ENCODE measurements around the gene RWDD1.

The RWDD1 gene

DNA sequence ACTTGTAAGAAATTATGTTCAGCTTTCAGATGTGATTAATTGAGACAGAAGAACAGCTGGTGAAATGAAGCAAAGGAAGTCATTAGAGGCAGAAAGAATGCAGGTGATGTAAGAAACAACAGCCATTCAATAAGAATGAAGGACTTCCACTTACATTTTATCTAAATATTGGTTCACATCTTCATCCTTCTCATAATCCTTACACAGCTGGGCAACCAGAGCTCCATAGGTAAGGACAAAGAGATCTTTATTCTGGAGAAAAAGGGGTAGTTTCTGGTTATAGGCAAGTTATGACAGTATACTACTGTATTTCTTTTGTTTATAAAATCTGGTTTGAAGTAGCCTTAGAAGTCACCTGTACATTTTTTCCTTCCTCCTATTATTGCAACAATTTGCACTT is 28.2 kb upstream of the RWDD1 start:
- DNase-seq = no peak
- Mint-ChIP-seq H3K27me3 (peaks cover 14% of the 10 kb centered on the region), H3K9me3 (no peaks in the 10 kb centered on the region), H3K4me1 (no peaks in the 10 kb centered on the region), H3K27ac (no peak overlapping the region), H3K4me3 (no peak overlapping the region), H3K36me3 (no peaks in the 10 kb centered on the region)
- CTCF ChIA-PET = interaction anchor here (1.1 kb wide), 1 partner anchor 18 kb away, joined by 3 read pairs; no protein-coding TSS in a partner anchor

DNA sequence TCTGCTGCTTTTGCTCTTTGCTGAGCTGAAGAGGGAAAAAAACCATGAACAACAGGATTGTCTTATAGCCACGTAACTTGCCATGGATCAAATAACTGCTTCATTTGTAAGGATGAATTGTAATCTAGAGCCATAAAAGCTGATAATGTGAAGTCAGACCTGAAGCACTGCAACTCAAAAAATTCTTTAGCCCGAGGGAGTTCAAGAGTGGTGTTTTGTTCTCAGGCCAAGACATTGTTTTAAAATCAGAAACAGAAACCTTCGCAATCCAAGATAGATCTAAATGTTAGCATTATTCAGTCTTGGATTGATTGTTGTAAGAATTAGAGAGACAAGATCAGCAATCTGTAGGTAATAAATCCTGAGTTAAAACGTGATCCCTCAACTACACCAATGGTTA is 25.7 kb upstream of the RWDD1 start, which contains the start of gene TRAPPC3L:
Gene TRAPPC3L, minus strand, starts transcription at position 34 of the 400 bp plus-strand sequence. CDS start 170 bp downstream, outside the sequence.
- H3K4me3 Mint-ChIP-seq = no peak within 1 kb of the TSS
- no peaks in the 10 kb centered on the region for H3K9me3 Mint-ChIP-seq
- CTCF ChIA-PET = interaction anchor here (1.0 to 1.5 kb wide), 2 partner anchors 10 to 15 kb away, joined by 3 to 5 read pairs; no protein-coding TSS in a partner anchor
- no peaks in the 10 kb centered on the region for H3K36me3 Mint-ChIP-seq
- no peak within 1 kb of the TSS for H3K27ac Mint-ChIP-seq
- H3K4me1 Mint-ChIP-seq = no peaks in the 10 kb centered on the region
- no peak for DNase-seq
- peaks cover 8% of the 10 kb centered on the region for H3K27me3 Mint-ChIP-seq

DNA sequence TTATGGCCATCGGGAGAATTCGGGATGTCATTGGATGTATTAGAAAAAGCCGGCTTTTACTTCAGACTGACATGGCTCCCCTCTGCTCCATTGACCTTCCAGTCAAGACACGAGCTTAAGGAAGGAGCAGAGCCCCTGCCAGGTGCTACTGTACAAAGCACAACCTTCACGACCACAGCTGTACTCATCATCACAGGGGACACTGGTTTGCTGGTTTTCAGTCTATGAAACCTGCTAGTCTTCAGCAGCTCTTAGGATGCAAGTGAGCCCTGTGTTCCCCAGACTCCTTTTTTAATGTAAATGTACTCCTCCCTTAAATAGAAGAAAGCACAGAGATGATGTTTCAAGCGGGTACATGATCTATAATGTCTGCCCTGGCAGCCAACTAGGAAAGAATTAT is 23.9 kb upstream of the RWDD1 start:
- CTCF ChIA-PET = no interaction called here
- Mint-ChIP-seq H3K27me3 (no peaks in the 10 kb centered on the region), H3K4me3 (no peak overlapping the region), H3K36me3 (no peaks in the 10 kb centered on the region), H3K9me3 (no peaks in the 10 kb centered on the region), H3K4me1 (no peaks in the 10 kb centered on the region), H3K27ac (no peak overlapping the region)
- no peak for DNase-seq

DNA sequence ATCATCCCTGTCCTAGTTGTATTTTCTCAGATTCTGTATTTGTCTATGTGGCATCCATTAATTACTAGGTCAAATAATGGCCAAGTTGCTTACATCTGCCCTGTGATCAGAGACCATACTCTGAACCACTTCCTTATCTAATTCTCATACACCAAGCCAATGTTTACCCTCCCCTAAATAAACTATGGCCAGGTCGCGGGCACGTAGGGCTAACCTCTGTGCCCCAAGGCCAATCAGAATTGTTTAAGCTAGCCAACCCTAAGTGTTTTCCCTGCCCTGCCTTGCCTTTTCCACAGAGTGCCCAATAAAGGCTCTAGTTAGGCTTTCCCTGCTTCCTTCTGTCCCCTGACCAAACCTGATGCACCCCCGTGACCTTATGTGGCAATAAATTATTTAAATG is 20.5 kb upstream of the RWDD1 start:
- Mint-ChIP-seq H3K4me3 (no peak overlapping the region), H3K4me1 (no peaks in the 10 kb centered on the region), H3K27ac (no peak overlapping the region), H3K9me3 (no peaks in the 10 kb centered on the region), H3K36me3 (no peaks in the 10 kb centered on the region), H3K27me3 (peaks cover 6% of the 10 kb centered on the region)
- CTCF ChIA-PET = no interaction called here
- no peak for DNase-seq

DNA sequence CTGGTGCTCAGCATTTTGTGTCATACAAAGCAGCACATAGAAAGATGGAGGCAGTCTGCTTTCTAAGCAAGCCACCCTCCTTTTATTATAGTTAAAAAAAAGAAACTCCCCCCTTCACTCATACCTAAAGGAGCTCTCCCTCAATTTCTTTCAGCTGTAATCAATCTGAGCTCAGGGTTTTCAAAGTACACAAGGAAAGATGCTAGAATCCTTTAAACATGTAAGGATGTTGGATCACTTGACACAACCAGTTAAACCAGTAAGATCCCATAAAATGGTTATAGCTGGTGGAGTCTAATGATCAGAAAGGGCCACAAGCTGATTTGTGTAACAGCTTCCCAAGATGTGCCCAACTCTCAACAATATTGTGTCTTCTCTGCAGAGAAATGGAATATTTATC is 17.9 kb upstream of the RWDD1 start, which contains the start of gene CALHM4:
Gene CALHM4, plus strand, starts transcription at position 301 of the 400 bp plus-strand sequence. Its CDS starts 43 bp downstream, at position 344.
- CTCF ChIA-PET = interaction anchor here (1.3 to 2.0 kb wide), 2 partner anchors 18 to 266 kb away, joined by 5 to 8 read pairs; no protein-coding TSS in a partner anchor
- Mint-ChIP-seq H3K36me3 (no peaks in the 10 kb centered on the region), H3K9me3 (no peaks in the 10 kb centered on the region), H3K4me1 (no peaks in the 10 kb centered on the region), H3K27me3 (peaks cover 6% of the 10 kb centered on the region), H3K4me3 (no peak within 1 kb of the TSS), H3K27ac (no peak within 1 kb of the TSS)
- DNase-seq = no peak

DNA sequence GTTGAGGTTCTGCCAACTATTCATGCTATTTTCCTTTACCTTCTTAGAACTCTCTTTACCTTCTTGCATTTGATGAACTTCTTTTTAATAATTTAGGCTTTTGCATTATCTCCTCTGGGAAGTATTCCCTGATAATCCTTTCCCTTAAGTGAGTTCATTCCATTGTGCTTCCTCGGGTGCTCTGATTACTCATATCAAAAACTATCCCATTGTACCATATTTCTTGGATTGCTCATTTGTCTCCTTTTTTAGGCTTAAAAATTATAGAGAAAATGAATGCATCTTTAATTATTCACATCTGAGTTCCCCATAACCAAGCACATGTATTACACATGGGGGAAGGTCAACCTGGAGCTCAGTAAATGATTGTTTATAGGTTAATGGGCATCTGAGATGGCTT is 15.2 kb upstream of the RWDD1 start:
- H3K27ac Mint-ChIP-seq = no peak overlapping the region
- peaks cover 6% of the 10 kb centered on the region for H3K27me3 Mint-ChIP-seq
- no peak for DNase-seq
- CTCF ChIA-PET = interaction anchor here (1.2 kb wide), 1 partner anchor 8 kb away, joined by 7 read pairs; no protein-coding TSS in a partner anchor
- H3K4me3 Mint-ChIP-seq = no peak overlapping the region
- no peaks in the 10 kb centered on the region for H3K36me3 Mint-ChIP-seq
- H3K9me3 Mint-ChIP-seq = no peaks in the 10 kb centered on the region
- no peaks in the 10 kb centered on the region for H3K4me1 Mint-ChIP-seq

DNA sequence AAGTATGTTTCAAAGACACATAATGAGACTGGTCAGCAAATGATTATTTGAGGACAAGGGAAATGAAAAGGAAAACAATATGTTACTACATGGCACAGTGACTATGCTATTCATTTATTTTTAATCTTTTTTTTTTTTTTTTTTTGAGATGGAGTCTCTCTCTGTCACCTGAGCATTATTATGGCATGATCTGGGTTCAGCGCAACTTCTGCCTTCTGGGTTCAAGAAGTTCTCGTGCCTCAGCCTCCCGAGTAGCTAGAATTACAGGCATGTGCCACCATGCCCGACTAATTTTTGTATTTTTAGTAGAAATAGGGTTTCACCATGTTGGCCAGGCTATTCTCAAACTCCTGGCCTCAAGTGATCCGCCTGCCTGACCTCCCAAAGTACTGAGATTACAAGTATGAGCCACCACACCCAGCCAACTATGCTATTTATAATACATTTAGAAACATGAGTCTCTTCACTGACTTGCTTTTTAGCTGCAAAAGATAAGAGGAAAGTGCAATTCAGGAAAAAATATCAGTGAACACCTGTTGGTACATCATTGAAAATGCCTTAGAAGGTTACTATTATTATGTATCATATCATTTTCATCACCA is 14.4 kb upstream of the RWDD1 start:
- Mint-ChIP-seq H3K4me1 (no peaks in the 10 kb centered on the region), H3K9me3 (no peaks in the 10 kb centered on the region), H3K27ac (no peak overlapping the region), H3K4me3 (no peak overlapping the region), H3K27me3 (peaks cover 8% of the 10 kb centered on the region), H3K36me3 (no peaks in the 10 kb centered on the region)
- CTCF ChIA-PET = no interaction called here
- no peak for DNase-seq

DNA sequence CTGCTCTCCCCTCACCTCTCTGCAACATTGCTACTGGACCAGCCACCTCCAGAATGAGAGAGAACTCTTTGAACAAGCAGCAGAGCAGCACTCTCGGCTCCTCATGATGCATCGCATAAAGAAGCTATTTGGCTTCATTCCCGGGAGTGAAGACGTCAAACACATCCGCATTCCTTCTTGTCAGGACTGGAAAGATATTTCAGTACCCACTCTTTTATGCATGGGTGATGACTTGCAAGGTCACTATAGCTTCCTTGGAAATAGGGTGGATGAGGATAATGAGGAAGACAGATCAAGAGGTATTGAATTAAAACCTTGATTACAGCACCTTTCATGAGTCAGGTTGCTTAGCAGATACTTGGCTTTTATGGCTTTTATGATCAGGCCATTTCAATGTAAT is 13.4 kb upstream of the RWDD1 start:
- Mint-ChIP-seq H3K27me3 (peaks cover 10% of the 10 kb centered on the region), H3K9me3 (no peaks in the 10 kb centered on the region), H3K27ac (no peak overlapping the region), H3K4me3 (no peak overlapping the region), H3K36me3 (no peaks in the 10 kb centered on the region), H3K4me1 (no peaks in the 10 kb centered on the region)
- CTCF ChIA-PET = interaction anchor here (0.7 to 0.9 kb wide), 2 partner anchors 19 to 339 kb away, joined by 3 read pairs; no protein-coding TSS in a partner anchor
- no peak for DNase-seq

DNA sequence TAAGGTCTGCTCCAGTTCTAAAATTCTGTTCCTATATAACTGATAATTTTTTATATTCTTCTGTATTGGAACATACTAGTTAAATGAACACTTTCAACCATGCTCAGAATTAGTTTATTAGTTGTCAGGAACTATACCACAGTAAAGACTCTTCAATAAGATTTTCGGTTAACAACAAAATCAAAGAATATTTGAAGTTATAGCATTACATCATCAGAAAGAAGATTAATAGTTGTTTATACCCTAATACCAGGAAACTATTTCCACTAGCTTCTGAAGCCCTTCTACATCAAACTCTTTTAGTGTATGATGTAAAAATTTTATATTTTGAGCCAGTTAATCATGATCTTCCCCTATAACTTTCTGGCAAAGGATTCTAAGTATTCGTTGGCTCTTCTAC is 11.2 kb upstream of the RWDD1 start:
- Mint-ChIP-seq H3K36me3 (no peaks in the 10 kb centered on the region), H3K27ac (no peak overlapping the region), H3K9me3 (no peaks in the 10 kb centered on the region), H3K4me1 (no peaks in the 10 kb centered on the region), H3K4me3 (no peak overlapping the region), H3K27me3 (peaks cover 17% of the 10 kb centered on the region)
- CTCF ChIA-PET = interaction anchor here (0.8 to 5.1 kb wide), 16 partner anchors 11 to 408 kb away, joined by 3 to 38 read pairs (median 4); partner anchors contain the start of gene RWDD1
- no peak for DNase-seq

DNA sequence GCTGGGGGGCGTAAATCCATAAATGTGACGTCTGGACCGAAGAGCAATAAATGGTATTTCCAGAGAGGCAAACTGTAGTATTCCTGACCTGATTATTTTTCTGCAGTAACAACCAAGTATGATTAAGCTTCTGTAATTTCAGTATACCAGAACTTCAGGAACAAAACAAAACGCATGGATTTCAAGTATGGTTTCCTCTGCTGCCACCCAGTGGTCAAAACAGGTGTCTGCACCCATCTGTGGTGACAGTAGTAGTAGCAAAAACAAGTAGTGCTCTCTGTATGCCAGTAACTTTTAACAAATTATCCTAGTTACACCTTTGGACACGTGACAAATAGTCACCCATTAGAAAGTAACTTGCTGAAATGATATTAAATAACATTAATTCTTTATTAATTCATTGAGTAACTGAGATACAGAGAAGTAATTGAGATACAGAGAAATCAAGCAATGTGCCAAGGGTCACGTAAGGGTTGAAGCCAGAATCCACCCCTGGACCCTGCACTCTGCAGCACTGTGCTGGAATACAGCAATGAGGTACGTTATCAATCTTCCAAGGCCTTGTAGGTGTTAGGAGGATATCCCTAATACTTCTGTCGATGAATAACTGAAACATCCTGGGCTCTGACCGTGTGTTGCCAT is 9.8 kb upstream of the RWDD1 start:
- DNase-seq = peak; percentile 81
- CTCF ChIA-PET = interaction anchor here (0.7 to 5.1 kb wide), 24 partner anchors 10 to 406 kb away, joined by 3 to 38 read pairs (median 4); partner anchors contain the start of gene RWDD1
- Mint-ChIP-seq H3K36me3 (no peaks in the 10 kb centered on the region), H3K27me3 (peaks cover 28% of the 10 kb centered on the region), H3K4me1 (no peaks in the 10 kb centered on the region), H3K27ac (no peak overlapping the region), H3K4me3 (no peak overlapping the region), H3K9me3 (no peaks in the 10 kb centered on the region)

DNA sequence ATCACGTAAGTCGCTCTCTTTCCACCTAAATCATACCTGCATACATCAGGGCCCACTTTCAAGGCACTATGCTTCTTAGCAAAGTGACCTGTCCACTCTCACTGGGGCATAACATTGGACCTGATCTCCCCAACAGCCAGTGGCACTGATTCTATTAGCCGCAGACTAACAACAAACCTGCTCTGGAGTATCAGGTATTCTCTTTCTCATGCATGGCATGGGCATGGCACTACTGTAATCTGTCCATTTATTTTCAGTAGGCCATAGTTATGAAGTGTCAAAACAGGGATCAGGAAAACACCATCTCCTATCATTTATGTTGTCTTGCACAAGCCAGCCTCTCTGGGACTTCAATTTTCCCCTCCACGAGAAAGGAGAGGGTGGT is 9.3 kb upstream of the RWDD1 start:
- Mint-ChIP-seq H3K4me1 (no peaks in the 10 kb centered on the region), H3K27ac (no peak overlapping the region)

DNA sequence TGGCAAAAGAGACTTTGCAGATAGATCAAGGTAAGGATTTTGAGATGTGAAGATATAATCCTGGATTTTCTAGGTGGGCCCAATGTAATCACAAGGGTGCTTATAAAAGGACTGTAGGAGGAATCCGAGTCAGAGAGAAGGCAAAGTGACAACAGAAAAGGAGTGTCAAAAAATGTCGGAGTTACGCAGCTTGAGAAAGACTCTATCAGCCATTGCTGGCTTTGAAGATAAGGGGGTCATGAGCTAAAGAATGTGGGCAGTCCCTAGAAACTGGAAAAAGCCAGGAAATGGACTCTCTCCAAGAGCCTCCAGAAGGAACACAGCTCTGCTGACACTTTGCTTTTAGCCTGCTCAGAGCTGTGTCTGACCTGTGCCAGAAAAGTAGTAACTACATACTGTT is 8.7 kb upstream of the RWDD1 start:
- Mint-ChIP-seq H3K4me1 (no peaks in the 10 kb centered on the region), H3K36me3 (no peaks in the 10 kb centered on the region), H3K27me3 (peaks cover 29% of the 10 kb centered on the region), H3K9me3 (no peaks in the 10 kb centered on the region), H3K27ac (no peak overlapping the region), H3K4me3 (no peak overlapping the region)
- no peak for DNase-seq
- CTCF ChIA-PET = interaction anchor here (0.7 to 5.1 kb wide), 11 partner anchors 9 to 451 kb away, joined by 3 to 38 read pairs (median 4); partner anchors contain the start of gene RWDD1

More for the DNA sequence above, 9.3 kb upstream of the RWDD1 start:
- DNase-seq = no peak
- Mint-ChIP-seq H3K4me3 (no peak overlapping the region), H3K36me3 (no peaks in the 10 kb centered on the region), H3K27me3 (peaks cover 28% of the 10 kb centered on the region), H3K9me3 (no peaks in the 10 kb centered on the region)
- CTCF ChIA-PET = interaction anchor here (1.0 to 5.1 kb wide), 7 partner anchors 20 to 344 kb away, joined by 3 to 38 read pairs (median 4); no protein-coding TSS in a partner anchor

DNA sequence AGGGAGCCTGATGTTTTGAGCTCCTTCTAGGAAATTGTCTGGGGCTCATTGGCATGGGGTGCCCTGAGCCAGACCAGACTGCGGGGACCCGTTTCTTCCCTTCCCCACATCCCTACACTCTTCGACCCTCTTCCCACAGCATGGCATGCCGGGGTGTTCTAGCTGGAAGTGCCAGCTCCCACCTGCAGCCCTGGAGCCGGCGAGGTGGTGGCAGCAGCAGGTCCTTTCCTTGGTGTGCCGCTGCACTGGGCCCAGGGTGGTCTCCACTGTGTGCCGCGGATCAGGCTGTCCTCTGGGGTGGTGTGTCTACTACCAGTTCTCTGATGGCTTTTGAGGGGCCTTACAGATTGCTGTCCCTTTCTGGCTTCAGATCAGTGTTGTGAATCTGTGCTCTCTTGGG is 7.5 kb upstream of the RWDD1 start:
- DNase-seq = no peak
- Mint-ChIP-seq H3K27ac (no peak overlapping the region), H3K9me3 (no peaks in the 10 kb centered on the region), H3K4me3 (no peak overlapping the region), H3K36me3 (no peaks in the 10 kb centered on the region), H3K27me3 (peaks cover 31% of the 10 kb centered on the region), H3K4me1 (peaks cover under 1% of the 10 kb centered on the region)
- CTCF ChIA-PET = interaction anchor here (0.6 to 5.1 kb wide), 9 partner anchors 8 to 295 kb away, joined by 4 to 38 read pairs (median 7); partner anchors contain the start of gene RWDD1

DNA sequence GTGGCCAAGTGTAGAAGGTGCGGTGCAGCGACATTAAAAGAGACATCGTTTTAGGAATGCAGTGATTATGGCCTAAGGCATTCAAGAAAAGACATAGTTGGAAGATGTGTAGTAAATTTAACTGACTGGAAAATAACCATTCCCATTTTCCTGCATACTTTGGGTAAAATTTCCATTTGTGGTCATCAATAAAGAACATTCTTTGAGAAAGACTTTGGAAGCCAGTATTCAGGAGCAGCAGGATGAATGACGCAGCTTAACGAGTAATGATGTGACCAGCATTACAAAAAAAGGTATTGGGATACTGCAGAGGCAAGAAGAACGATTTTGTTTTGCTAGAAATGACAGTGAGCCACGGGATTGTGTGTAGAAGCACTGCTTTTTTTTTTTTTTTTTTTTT is 7.0 kb upstream of the RWDD1 start:
- Mint-ChIP-seq H3K4me1 (peaks cover 5% of the 10 kb centered on the region), H3K27ac (no peak overlapping the region), H3K4me3 (no peak overlapping the region), H3K27me3 (peaks cover 31% of the 10 kb centered on the region), H3K9me3 (no peaks in the 10 kb centered on the region), H3K36me3 (no peaks in the 10 kb centered on the region)
- DNase-seq = no peak
- CTCF ChIA-PET = interaction anchor here (1.4 to 5.1 kb wide), 6 partner anchors 9 to 296 kb away, joined by 4 to 38 read pairs (median 8); no protein-coding TSS in a partner anchor

All from activated naive CD4-positive, alpha-beta T cell treated with anti-CD3 and anti-CD28 coated beads, Interleukin-2, amount 10 ng/mL, durations not matched to agents 7 days and 5 days (primary cell).